ES-I3 (cell line): ENCODE measurements around the gene MRPS26.

Experiments used
- H3K36me3 ChIP-seq: 2 replicates; pipeline ENCODE4 v1.6.1; 2013; ENCODE audit warnings: mild to moderate bottlenecking, low read length, control low read depth, moderate library complexity; ENCODE audit not compliant: insufficient read depth
- H3K4me1 ChIP-seq: 2 replicates; pipeline ENCODE4 v1.6.1; 2013; ENCODE audit warnings: mild to moderate bottlenecking, control low read depth, low read length; ENCODE audit not compliant: insufficient read depth
- H3K9ac ChIP-seq: 2 replicates; pipeline ENCODE4 v1.6.1; 2013; ENCODE audit warnings: low read depth, mild to moderate bottlenecking, low read length, moderate library complexity
- H3K9me3 ChIP-seq: 2 replicates; pipeline ENCODE4 v1.6.1; 2013; ENCODE audit warnings: mild to moderate bottlenecking, low read length, moderate library complexity; ENCODE audit not compliant: control insufficient read depth, insufficient read depth

Gene MRPS26

GRCh38 chr20:3093861-3094361 is 48.1 kb downstream of the MRPS26 start:
- Histone ChIP-seq H3K36me3 (no peaks in the 10 kb centered on the region), H3K9me3 (no peaks in the 10 kb centered on the region), H3K4me1 (no peaks in the 10 kb centered on the region), H3K9ac (no peak overlapping the region)

GRCh38 chr20:3094848-3095629 is 49.2 kb downstream of the MRPS26 start:
- Histone ChIP-seq H3K4me1 (no peaks in the 10 kb centered on the region), H3K36me3 (no peaks in the 10 kb centered on the region), H3K9me3 (no peaks in the 10 kb centered on the region), H3K9ac (no peak overlapping the region)
